Hematopoietic multipotent progenitor cell treated with erythropoietin and hydrocortisone succinate and interleukin-3 and kit ligand, for 8 days (in vitro differentiated cells): ENCODE measurements around the gene IPO5.
A peak's percentile ranks its signal among the peaks of the same experiment; 100 is the strongest.
"Not testable (repeated sequence)": the region's sequence is repeated elsewhere in the genome, so short reads cannot be mapped to it uniquely, and the experiment has no call there.

Experiments
- DNase-seq: peaks from one replicate; pipeline ENCODE4 v3.0.0-alpha.2; 2015

The IPO5 gene

DNA sequence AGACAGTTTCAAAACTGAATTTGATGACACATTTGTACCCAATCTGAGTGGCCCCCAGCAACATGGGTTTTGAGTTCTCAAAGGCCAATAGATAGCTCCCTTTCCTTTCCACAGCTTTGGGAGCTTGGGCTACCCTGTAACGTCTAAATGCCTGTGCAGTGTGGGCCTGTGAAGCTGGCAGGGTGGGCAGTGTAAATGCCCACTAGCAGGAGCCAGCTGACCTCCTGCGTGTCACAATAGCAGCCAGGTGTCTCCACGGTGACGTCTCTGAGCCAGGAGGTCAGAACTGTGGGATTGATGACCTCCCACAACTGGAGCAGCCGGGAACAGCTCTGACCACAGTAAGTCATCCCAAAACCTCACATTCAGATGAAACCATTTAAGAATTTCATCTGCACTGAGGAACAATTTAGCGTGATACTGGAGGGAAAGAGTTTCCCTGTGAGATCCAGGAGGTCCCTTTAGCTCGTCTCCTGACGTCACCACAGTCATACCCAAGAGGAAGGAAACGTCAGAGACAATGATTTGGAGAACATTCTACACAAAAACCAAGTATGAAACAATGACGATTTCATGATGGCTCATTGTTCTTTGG, at the start of gene IPO5:
TSS of gene IPO5 (plus strand) at position 300 of the 595 bp plus-strand sequence. CDS start 23,022 bp downstream, outside the sequence.
- no peak for DNase-seq

DNA sequence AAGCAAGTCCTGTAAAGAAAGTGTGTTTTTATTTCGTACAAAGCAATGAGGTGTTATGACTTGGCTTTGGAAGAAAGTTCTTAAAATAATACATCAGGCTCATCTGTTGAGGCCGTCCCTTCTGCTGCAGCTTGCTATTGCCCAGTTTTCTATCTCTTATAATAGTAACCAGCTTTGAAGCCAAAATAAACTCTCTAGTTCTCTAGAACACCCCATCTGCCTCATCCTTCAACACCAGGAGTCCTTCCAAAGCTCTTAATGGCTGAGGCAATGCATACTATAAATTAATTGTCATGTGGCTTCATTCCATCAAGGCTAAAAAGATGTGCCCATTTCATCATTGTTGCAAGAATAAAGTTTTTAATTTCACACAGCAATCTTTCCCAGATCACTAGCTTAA, 49.4 kb upstream of the IPO5 start:
- no peak for DNase-seq

DNA sequence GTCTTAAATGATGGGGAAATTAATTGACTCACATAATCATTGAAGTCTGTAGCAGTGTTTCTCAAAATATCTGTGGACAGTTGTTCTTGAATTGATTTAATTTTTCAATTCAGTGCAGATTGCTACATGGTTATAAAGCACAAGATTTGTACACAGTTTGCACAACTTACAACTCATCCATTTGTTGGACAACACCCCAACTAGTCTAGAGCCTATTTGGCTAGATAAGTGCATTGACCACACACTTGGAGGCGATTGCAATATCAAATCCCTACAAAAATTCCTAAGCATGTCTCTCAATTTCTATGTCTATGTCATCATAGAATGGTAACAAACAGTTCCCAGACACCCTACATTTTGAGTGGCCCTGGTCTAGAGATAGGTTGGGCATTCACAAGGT, 48.0 kb upstream of the IPO5 start:
- DNase-seq = no peak

DNA sequence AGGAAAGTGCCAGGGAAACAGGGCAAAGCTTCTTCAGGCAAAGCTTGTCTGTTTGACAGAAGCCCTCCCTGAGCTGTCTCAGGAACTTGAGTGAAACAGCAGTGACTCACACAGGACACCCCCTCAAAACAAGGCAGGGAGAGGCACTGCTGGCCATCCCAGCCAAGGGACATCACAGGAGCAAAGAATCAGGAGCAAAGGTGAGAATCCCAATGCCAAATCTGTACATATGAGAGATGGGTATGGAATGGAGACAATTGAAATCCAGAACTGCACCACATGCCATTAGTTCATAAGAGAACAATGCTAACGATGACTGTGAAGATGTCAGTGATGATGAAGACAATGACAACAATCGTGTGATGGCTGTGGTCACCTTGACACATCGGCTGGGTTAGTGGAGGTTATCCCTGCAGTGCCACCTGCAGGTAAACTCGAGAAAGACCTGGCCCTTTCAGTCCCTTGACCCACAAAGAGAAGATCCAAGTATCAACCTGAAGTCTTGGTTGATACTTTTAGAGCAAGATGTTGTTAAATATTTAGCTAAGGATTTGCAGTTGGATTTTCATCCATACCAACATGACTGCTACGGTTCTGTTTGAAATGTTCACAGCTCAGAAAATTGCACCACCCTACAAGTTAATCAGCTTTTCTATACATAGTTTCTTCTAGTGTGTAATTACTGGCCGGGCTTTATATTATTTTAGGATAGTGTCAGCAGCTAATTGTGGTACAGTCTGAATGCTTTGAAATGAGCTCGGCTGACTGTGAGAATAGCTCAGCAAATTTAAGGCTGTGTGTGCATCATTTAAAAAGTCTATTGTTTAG, 42.0 kb upstream of the IPO5 start:
- DNase-seq = peak; percentile 15

DNA sequence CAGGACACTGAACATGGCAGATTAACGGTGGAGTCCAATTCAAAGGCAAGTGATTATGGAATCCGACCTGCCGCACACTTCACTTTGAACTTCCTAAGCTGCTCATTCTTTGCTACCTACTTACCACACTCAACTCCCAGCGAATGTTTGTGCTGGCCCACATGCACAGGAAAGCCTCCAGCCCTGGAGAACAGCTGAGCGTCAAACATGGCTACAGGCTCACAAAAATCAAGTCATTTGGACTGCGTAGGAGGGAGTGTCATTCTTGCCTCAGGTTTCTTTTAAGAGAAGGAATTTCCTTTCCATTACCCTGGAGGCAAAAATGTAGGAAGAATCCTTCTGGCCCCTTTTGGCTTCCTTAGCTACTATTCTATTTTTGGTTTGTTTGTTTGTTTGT, 41.3 kb upstream of the IPO5 start:
- DNase-seq = no peak

DNA sequence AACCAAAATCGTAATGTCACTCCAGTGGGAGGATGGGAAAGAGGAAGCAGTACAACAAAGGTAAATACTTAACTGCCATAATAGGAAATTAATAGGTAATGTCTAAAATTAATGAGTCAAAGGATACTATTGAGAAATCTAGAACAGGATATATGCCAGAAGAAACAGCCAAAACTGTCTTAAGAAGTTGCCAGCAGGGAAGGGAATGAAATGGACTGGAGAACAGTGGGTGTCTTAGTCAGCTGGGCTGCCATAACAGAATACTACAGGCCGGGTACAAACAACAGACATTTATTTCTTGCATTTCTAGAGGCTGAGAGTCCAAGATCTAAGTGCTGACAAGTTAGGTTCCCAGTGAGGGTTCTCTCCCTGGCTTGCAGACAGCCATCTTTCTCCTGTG, 40.3 kb upstream of the IPO5 start:
- no peak for DNase-seq

DNA sequence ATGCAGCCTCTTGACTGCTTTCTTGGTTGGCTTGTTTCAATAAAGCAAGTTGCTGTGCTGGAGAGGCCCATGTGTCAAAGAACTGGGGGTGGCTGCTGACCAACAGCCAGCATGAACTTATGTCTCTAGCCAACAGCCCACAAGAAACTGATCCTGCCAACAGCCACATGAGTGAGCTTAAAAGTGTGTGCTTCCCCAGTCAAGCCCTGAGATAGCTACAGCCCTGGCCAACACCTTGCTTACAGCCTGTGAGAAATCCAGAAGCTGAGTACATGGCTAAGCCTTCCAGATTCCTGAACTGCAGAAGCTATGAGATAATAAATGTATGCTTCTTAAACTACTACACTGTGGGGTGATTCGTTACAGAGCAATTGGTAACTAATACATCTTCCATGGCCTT, 38.9 kb upstream of the IPO5 start:
- no peak for DNase-seq

DNA sequence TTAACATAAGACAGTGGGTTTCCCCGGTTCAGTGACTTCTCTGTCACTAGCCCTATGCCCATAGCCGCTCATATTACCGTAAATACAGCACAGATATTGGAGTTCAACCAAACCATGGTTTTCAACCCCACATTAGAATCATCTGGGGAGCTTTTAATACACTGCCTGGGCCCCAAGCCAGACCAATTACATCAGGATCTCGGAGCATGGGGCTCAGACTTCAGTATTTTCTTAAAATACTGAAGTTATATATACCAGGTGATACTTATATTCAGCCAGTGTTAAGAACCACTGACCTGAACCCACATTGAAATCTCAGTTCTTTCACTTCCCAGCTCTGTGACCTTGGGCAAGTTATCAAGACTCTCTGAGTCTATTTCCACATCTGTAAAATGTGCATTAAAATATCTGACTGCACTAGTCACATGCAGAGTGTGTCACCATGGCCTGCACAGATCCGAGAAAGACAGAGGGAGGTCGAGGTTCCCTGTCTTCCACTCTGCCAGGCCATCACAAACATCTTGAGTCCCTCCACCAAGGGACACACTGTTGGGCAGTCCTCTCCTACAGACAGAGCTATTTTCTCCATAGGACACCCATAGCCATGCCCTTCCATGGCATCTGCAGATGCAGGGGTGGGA, 32.2 kb upstream of the IPO5 start:
- DNase-seq = no peak

DNA sequence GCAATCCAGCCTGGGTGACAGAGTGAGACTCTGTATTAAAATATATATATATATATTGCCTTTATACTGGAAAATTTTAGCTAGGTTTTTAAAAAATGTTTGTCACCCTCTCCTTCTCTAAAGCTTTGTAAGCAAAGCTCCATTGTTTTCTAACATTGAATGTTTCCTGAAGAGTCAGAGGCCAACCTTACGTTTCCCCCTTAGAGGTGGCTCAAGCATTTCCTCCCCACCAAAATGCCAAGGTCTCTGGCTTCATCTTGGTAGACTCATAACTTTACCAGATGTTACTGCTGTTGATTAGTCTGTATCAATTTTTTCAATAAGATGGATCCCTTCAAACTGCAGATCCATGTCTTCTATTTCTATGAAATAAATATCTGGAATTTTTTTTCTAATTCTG, 25.2 kb upstream of the IPO5 start:
- DNase-seq = no peak

DNA sequence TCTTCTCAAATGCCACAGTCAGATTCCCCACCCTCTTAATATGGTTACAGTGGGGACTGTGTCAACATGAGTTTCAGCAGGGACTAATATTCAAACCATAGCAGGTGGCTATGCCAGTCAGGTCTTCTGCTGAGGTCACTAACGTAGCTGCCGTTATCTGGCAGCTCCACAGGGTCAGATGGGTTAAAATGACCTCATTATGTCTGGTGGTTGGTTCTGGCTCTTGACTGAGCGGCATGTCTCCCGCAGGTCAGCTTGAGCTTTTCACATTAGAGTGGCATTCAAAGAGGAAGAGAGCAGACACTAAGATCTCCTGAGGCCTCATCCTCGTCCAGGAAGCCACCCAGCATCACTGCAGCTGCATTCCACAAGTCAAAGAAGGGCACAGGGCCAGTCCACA, 21.4 kb upstream of the IPO5 start:
- DNase-seq = no peak

DNA sequence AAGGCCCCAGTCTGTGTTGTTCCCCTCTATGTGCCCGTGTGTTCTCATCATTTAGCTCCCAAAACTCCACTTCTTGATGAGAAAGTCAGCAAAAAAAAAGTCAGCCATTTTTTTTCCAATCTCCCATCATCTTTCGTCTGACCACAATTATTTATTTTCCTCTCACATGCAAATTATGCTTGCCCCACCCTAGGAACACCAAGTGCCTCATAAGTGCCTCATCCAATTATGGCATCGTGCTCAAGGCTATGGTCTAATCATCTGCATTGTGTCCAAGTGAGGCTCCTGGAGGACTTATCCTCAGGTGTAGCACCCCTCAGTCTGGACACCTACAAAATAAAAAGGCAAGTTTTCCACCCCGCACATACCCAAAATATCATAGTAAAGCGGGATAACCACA, 20.8 kb upstream of the IPO5 start:
- DNase-seq = no peak

DNA sequence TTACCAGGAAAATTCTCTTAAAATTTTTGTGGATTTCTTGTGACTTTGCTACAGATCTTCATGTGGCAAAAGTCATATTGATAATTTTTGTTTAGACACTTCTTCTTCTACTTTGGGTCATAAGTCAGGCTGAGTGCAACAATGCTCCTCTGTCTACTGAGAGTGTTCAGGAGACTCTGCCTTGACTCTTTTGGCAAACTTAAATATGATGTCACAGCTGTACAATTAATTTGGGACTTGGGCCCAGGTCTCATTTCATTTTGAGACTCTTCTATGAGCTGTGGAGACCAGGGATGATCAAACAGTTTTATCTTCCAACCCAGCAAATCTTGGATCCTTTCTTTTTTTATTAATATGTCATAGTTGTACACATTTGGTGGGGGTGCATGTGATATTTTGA, 19.7 kb upstream of the IPO5 start:
- no peak for DNase-seq

DNA sequence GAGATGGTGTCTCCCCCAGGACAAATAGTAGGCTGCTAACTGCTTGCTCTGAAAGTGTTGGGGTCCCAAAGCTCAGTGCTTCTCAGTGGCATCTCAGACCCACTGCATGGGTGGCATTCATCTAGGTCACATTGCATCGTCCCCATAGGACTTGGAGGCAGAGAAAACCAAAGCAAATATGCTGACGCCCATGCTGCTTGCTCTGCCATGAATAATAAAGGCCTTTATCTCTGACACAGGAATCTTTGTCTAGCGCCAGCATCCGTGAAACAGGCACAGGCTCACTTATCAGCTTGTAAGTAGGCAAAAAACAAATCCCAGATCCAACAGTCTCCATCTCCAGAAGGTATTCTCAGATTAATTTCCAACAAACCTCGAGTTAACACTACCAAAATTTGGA, 18.9 kb upstream of the IPO5 start:
- peak; percentile 3 for DNase-seq

DNA sequence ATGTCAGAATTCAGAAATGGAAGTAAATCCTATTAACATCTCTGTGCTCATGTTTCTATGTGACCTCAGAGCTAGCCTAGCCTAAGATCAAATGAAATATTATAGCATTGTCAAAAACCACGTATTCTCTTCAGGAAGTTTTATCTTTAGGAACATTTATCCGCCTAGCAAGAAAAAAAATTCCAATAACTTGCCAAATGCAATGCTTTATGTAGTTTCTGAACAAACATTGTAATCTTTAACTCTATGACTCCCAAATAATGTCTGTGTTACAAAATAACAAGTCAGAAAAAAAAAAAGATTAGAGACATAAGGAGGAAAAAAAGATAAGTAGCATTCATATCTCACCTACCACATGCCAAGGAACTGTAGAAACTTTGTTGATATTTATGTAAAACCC, 18.4 kb upstream of the IPO5 start:
- DNase-seq = peak; percentile 2

DNA sequence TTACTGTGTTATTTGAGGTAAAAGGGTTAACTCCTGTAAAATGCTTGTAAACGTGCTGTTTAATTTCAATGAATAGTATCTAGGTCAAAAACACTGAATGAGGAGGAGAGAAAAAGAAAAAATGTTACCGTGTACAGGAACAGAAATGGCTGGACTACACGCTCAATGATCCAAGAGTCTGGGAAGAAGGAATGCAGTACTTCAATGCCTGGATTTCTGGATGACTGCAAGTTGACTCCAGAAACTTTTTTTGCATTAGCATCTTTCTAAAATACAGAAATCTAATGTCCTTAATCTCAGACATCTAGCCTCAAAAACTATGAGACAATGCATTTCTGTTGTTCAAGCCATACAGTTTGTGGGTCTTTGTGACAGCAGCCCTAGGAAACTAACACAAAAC, 17.4 kb upstream of the IPO5 start:
- DNase-seq = no peak

DNA sequence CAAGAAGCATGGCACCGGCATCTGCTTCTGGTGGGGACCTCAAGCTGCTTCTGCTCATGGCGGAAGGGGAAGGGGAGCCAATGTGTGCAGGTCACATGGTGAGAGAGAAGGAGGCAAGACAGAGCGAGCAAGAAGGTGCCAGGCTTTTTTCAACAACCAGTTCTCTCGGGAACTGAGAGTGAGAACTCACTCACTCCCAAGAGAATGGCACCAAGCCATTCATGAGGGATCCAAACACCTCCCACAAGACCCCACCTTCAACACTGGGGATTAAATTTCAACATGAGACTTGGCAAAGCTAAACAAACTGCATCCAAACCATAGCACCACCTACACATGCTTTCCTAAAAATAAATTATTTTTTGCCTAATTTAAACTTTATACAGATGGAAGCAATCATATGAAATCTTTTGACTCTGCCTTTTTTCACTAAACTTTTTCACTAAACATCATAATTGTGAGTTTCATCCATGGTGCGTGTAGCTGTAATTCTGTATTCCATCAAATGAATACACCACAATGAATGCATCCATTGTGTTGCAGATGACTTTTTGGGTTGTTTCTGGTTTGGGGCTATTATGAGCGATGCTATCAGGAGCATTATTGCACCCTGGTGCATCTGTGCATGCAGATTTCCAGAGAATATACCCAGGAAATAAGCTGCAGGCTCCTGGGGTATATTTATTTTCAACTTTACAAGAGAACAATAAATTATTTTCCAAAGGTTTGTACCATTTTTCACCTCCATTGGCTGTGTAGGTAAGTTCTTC, 14.6 kb upstream of the IPO5 start:
- no peak for DNase-seq

DNA sequence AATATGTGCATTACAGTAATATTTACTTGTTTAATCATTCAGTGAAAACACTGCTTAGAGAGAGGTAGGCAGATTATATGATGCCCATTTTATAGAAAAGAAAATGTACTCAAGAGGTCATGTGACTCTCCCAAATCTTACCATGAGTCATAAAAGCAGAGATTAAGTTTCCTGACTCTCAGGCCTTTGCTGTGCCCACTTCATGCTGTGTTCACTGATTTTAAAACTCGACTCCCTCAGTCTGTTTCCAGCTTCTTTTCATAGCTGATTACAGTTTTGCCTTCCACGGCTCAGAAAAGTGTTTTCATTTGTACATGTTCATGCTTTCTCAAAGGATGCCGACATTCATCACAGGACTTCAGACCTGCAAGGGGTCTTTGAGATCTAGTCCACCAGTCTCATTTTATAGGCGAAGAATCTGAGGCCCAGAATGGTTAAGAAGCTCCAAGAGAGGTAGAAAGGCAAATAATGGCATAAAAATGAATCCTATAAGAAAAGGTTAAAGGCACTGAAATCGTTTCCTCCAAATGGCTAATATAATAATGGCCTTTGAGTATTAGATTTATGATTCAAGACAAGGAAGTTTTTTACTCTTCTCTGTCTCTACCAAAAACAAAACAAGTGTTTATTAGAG, 9.0 kb upstream of the IPO5 start:
- DNase-seq = no peak

DNA sequence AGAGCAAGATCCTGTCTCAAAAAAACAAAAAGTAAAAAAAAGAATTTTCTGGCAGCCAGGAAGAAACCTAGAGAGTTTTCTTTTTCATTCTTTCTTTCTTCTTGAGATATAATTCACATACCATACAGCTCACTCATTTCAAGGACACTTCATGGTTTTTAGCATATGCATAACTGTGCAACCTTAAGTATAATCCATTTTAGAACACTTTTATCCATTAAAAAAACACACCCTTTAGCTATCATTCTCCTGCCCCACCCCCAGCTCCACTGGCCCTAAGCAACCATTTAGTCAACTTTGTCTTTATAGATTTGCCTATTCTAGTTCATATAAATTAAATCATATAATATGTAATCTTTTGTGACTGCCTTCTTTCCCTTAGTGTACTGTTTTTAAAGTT, 8.1 kb upstream of the IPO5 start:
- DNase-seq = no peak

DNA sequence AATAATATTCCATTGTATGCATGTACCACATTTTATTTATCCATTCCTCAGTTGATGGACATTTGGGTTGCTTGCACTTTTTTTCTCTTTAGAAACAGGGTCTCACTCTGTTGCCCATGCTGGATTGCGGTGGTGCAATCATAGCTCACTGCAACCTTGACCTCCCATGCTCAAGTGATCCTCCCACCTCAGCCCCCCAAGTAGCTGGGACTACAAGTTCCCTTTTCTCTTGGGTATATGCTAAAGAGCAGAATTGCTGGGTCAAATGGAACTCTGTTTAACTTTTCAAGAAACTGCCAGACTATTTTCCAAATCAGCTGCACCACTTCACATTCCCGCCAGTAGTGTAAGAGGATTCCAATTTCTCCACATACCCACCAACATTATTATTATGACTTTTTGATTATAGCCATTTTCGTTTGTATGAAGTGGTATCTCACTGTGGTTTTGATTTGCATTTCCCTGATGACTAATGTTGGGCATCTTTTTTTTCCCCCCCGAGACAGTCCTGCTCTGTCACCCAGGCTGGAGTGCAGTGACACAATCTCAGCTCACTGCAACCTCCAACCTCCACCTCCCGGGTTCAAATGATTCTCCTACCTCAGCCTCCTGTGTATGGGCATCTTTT, 7.6 kb upstream of the IPO5 start:
- DNase-seq = no peak

DNA sequence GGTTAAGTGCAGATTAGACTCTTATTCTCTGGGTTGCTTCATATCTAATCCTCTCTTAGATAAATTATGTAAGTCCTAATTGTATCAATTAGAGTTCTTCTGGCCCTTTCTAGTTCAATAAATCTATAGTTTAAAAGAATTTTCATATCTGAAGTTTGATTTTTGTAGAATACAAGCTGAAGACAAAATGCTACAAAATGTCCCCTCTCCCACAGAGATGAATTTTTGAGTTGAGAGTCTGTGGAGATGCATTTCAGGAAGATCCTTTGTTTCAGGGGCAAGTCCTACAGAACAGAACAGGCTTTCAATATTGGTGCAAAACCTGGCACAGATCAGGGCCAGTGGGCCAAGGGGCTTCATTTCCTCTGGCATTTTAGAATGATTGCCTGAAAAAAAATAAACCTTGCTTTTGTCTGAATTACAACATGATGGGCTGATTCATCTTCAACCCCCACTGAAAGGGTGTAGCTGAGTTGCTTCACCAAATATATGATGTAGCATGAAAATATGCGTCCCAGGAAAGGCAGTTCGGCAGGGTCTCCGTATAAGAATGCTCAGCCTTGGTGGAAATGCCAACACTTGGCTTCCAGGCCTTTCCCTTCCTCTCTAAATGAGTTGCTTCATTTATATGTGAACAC, 6.4 kb upstream of the IPO5 start:
- no peak for DNase-seq

DNA sequence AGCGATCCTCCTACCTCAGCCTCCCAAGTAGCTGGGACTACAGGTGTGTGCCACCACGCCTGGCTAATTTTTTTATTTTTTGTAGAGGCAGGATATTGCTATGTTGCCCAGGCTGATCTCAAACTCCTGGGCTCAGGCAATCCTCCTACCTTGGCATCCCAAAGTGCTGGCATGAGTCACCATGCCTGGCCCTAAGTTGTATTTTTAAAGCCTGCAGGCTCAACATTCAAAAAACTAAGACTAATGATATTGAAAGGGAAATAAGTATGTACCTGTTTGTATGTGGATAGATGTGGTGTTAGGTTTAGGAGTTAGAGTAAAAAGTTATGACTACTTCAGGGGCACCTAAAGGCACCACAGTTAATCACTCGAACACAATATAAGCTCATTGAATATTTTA, 5.4 kb upstream of the IPO5 start:
- DNase-seq = no peak

DNA sequence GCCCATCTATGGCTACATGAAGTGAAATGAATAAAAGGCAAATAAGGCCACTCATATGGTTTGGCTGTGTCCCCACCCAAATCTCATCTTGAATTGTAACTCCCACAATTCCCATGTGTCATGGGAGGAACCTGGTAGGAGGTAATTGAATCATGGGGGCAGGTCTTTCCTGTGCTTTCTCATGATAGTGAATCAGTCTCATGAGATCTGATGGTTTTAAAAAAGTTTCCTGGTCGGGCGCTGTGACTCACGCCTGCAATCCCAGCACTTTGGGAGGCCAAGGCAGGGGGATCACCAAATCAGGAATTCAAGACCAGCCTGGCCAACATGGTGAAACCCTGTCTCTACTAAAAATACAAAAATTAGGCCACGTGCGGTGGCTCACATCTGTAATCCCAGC, 4.2 kb upstream of the IPO5 start:
- DNase-seq = not testable (repeated sequence)
